NCI-H1105 (cell line): ENCODE measurements around the gene RALGDS.

ENCODE experiments used
- DNase-seq: peaks from one replicate; lab custom pipeline; 2025; lab: John Stamatoyannopoulos, UW

Gene RALGDS

DNA sequence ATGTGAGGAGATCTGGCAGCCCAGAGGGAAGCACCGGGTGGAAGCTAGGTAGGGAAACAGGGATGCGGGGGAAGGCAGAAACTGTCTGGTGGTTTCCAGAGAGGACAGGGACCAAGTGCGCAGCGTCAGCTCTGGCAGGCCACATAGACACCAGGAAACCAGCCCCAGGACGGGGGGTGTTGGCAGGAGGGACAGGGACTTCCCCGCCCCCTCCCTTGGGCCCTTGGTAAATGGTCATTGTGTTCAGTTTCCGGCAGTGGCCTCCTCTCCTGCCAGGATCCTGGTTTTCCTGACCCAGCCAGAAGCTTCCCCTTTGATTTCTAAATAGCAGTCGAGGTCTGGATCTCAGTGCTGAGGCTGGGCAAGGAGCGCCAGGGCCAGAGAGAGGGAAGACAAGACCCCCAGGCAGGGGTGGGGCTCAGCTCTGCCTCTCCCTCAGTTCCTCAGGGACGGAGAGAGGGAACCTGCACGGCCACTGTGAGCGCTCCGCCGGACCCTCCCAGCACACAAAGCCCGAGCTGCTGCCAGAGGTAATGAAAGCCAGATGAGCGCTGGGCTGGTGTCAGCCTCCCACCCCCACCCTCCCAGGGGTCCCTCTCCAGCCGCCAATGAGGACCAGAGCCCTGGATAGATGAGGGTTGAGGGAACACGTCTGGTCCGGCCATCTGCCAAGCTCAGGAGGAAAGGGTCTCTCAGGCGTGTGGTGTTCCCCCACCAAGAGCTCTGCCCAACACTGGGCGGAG lies 1.8 kb downstream of the RALGDS start:
- no peak for DNase-seq

DNA sequence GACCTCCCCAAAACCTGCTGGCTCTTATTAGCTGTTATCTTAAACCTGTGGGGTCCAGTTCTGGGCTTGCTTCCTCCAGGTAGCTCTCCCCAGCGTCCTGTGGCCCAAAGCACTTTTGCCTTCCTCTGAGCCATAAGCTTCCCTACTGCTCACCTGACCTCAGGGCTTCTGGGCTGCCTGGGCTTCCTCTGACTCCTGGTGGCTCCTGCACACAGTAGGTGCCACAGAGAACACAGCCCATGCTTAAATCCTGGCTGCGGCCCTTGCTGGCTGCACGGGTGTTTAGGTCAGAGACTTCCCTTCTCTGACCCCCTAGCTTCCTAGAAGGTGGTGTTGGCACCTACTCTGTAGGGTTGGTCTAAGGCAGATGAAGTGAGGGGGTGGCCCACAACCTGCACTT lies 2.5 kb downstream of the RALGDS start:
- no peak for DNase-seq

DNA sequence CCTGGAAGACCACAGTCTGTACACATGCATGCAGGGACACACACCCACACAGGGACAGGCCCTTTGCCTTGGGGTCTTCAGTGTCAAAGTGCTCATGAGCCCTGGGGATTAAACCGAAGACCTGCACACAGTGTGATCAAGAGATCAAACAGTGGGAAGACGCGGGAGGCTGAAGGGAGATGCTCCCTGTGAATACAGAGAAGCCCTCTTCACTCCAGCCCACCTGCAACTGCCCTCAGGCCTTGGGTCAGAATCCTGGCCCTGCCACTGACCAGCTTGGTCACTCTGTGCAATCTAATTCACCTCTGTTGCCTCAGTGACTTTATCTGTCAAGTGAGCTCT lies 2.9 kb downstream of the RALGDS start:
- no peak for DNase-seq

DNA sequence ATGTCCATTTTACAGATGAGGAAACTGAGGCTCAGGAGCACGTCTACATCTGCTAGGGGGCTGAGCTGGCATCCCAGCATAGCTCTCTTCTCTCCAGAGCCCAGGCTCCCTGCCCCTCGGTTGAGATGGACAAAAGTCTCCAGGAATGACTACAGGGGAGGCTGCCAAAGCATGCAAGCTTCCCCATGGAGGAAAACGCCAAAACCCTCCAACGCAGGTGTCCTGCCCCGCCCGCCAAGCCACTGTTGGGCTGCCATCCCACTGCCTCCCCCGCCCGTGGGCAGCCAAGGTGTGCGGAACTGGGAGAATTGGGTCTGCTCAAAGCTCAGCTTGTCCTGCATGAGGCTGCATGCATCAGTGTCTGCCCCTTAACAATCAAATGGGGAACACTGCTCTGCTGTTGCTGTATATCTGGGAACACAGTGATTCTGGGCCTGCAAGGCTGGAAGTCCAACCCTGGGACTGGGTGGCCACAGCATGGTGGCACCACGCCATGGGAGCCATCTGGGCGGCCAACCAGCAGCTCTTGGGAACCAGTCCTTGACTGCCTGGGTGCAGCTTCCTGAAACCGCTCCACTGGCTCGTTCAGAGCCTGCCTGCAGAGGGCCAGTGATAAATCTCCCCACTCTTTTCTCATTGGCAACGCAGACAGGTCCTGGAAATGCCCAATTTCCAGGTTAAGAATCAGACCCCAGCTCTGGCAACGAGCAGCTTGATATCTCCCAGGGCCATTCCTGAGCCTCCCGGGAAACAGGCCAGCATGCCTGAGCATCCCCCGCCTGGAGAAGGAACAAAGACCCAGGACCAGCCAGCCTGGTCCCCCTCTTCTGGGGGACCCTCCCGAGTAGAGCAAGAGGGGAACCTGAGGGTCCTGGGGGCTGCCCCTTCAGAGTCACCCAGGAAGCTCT lies 3.5 kb downstream of the RALGDS start:
- no peak for DNase-seq

DNA sequence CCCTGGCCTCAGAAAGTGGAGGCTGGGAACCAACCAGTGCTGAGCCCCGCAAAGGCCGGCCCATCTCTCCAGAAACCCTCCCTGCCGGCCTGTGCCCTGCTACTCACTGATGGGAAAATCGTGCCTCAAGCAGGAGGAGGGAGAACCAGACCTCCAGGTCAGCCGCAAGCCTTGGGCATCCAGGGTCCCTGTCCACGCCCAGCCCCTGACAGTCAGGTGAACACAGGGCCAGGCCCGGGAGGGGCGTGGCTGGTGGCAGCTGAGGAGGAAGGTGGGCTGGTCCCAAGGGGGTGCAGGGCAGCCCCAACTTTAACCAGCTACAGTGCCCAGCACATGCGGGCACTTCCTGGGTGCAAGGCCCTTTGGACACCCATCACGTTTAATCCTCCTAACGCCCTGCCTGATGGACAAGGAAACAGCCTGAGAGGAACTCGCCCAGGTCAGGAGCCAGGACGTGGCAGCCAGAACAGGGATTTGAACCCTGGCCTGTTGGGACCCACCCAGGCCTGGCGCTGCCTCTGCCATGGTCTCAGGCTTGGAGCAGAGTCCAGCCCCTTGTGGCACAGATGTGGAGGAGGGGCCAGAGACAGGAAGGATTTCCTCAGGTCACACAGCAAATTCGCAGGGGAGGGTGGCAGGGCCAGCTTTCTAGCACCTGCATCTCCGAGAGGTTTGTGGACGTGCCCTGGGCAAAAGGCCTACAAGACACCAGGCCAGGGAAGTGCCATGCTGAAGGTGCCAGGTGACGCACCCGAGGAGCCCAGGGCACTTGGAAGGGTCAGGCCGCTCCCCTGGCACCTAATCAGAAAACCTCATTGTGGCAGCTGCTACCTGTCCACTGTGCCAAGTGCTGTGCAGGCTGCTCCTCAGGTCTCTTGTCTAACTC lies 4.5 kb downstream of the RALGDS start:
- DNase-seq, result no peak

DNA sequence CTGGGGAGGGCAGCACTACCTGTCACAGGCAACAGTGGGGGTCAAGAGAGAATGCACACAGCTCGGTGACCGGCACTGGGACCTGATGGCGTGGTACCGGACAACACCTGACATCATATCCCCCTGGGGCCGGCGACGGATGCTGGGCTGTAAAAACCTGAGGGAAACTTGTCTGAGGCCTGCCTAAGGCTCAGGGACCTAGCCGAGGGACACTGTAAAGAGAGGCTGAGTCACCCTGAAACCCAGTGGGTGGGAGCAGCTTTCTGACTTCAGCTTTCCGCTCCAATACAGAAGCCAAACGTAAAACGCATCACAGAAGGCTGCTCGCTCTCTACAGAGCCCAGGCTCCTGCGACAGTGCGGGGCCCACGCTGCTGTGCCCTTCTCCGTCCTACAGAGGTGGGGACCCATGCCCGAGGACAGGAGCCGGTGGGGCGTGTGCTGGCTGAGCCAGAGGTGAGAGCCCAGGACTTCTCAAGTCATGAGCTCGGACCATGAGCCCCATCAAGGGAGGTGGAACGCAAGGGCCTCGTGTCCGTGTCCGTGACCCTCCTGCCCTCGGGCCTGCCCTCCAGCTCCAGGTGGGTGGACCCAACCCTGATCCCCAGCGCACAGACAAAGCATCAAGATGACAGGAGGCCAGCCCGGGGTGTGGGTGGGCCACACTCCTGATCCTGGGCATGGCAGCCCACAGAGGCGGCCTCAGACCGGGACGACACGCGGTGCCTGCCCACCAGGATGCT lies 5.3 kb downstream of the RALGDS start:
- no peak for DNase-seq

DNA sequence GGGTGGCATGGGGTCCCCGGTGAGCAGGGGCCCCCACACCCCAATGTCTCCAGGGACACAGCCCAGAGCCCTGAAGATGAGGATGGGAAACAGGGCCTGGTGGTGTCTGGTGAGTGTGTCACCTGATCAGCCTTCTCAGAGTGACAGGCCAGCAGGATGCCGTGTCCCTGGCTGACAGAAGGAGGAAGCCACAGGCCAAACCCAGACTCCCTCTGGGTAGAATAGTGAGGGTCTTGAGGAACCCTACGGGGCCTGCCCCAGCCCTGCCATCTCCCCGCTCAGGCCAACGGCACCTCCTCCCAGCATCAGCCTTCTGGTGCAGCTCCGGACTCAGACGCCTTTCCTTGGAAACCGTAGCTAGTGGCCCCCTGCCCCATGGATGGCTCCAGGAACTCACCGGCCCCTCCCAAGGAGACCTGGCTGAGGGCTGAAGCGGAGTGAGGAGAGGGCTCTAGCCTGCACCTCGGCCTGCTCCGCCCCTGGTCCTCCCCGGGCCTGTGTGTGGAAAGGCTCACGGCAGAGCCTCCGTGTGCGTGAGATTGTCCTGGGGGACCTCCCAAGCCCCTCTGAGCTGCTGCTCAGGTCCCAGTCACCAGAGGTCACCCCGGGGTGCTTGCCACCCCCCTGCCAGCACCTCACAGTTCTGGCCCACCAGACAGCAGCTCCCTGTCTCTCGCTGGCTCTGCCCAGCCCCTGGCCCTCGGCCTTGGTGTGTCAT lies 6.0 kb downstream of the RALGDS start:
- no peak for DNase-seq

DNA sequence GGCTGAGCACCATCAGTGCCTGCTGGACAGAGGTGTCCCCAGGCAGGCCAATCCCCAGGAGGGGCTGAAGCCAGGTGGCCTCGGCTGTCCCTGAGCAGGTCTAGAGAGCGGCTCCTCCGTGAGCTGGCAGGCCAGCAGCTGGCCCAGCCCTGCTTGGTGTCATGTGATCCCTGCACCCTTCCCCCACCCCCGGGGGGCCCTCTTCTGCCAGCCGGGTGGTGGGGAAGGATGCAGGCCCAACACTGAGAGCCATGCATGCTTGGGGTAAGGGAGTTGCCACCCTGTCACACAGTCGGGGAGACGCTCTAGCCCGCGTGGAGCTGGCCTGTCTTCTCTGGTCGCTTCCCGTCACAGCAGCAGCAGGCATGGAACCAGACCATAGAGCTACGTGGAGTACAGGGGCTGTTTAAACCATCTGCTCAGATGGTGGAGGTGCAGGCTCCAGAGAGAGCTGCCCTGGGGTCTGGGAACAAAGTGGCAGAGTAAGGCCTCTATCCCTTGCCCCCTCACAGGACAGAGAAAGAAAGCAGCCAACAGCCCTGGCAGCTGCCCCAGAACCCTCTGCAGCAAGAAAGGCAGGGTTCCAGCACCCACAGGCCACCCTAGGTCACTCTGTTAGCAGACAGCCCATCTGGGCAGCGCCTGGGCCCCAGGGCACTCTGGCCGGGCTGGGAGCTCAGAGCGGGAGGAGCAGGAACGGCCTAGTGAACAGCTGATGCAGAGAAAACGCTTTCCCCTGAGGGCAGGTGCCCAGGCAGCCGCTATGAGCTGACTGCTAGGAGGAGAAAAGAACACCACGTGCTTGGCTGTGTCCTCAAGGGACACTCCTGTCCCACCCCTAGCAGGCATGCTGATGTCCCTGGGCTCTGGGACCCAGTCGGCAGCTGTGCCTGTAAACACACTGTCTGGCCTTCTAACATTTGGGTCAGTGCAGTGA lies 6.8 kb downstream of the RALGDS start:
- DNase-seq, result no peak

DNA sequence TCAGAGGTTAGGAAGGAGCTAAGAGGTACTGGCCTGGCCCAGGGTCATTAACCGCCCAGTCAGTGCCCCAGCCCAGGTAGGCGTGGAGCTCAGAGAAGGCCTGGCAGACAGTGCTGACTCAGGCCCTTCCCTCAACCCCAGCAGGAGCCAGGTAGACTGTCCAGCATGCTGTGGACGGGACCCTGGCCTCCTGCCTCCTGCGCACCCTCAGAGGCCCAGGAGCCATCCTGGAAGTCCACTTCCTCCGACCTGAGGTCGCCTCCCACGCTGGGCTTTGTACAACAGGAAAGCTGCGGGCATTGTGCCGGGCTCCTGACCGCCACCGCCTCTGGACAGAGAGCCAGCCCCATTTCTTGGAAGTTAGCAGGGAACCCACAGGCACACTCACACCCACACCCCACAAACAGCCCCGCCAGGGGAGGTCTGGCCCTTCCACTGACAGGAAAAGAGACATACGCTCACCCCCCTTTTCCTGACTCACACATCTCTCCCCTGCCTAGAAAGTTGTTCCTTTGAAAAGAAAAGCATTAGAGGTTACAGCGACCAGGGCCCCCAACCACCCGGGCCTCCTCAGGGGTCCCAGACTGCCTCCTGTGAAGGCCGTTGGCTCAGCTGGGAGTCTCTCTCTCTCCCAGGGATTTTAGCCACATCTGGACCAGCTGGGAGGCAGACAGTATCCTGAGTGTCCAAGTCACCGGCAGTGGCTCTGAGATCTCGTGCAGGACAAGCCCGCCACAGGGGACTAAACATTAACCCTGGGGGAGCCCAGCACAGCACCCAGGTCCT lies 7.7 kb downstream of the RALGDS start:
- DNase-seq, result no peak

DNA sequence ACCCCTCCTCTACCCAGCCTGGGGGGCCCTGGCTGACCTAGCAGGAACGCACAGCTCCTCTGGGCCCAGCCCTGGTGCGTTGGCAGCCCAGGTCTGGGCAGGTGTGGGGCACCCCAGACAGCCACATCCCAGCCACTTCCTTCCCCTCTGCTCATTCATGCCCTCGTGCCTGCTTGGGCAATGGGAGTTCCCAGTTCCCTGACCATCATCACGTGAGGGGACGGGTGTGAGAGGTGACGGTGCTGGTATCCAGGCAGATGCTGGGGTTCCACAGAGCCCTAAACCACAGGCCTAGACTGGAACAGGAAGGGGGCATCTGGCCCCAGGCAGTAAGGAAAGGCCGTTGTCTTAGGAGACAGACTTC lies 8.4 kb downstream of the RALGDS start:
- no peak for DNase-seq

DNA sequence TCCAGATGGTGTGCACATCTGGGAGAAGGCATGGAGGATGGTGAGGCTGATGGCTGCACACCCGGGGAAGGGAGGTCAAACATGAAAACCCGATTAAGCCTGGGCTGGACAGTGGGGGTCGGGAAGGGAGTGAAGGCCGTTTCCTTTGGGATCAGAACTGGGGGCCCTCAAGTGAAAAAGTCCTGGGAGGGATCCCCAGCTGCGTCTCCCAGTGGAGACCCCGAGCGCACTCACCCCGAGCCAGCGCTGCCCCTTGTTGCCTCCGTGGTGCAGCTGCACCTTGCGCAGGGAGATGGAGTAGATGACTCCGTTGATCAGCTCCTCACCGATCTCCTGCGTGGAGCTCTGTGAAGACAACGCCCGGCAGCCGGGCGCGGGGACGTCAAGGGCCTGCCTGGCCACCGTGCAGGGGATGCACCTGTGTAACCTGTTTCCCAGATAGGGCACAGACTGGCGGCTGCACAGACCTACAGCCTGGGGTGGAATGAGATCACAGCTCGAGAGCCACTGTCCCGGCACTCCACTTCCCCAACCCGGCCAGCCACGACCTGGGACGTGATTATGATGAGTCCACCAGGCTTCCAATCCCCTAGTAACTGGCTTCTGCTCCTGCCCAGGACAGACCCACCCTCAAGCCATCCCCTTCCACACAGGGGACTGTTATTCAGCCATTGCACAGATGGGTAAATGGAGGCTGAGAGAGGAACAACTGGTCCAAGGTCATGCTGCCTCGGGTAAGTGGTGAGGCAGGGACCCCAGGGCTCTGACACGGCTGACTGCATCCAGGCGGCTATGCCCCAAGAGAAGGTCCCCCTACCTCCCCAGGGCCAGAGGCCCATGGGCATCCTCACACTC lies 9.0 kb downstream of the RALGDS start:
- DNase-seq, result no peak

DNA sequence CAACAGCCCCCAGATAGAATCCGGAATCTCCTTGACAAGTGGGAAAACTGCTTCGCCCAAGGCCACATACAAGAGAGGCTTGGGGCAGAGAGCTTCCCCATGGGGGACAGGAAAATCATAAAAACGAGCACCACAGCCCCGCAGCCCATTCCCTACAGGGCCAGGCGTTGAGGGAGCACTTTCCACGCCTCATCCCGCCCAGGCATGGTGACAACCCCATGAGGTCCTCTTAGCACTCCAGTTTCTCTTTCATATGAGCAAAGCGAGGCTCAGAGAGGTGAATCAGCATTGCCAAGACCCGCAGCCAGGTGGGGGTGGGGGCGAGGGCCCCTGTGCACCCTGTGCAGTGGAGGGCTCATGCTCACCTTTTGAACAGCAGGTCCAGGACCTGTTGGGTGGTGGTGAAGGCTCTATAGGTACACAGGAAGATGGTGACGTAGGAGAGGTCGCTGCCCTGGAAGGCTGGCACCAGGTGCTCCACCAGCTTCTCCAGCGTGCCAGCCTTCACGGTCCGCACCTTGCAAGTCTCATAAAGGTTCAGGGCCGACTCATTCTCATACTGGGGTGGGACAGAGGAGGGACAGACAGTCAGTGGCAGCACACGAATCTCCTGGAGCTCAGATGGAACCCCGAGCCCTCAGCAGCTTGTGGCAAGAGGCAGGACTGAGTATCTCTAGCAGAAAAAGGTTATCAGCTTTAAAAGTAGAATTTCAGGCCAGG lies 10.9 kb downstream of the RALGDS start:
- no peak for DNase-seq

DNA sequence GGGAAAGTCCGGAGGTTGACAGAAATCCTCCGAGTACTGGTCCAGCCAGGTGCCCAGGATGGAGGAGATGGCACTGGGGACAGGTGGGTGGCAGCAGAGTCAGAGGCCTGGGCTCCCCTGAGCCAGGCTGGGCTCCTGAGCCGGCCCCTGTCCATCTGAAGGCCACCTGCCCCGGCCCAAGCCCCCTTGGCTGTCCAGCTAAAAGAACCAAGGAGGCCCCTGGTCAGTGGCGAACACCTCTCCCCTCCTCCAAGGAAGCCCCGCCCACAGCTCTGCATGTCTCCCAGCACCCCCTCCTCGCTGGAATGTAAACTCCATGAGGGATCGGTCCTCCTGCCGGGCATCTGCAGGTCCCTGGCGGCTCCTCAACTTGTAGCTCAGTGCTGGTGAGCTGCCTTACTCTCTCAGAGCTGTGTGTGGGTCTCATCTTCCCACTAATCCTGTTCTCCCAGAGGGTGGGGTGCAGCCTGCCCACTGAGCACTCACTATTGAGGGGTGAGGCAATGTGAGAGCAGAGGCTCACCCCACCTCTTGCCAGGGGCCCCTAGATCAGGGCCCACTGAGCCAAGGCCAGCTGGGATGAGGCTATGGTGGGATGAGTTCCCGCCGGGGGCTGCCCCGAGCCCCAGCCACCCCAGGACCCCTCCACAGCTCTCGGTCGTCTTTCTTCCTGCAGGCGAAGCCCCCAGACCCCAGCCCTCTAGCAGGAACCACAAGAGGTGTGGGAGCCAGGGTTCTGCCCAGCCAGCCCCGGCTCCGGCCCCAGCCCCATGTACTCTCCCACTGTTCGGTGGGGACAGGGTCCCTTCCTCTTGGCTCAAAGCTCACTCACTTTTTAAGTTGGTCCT lies 12.0 kb downstream of the RALGDS start:
- DNase-seq, result no peak

DNA sequence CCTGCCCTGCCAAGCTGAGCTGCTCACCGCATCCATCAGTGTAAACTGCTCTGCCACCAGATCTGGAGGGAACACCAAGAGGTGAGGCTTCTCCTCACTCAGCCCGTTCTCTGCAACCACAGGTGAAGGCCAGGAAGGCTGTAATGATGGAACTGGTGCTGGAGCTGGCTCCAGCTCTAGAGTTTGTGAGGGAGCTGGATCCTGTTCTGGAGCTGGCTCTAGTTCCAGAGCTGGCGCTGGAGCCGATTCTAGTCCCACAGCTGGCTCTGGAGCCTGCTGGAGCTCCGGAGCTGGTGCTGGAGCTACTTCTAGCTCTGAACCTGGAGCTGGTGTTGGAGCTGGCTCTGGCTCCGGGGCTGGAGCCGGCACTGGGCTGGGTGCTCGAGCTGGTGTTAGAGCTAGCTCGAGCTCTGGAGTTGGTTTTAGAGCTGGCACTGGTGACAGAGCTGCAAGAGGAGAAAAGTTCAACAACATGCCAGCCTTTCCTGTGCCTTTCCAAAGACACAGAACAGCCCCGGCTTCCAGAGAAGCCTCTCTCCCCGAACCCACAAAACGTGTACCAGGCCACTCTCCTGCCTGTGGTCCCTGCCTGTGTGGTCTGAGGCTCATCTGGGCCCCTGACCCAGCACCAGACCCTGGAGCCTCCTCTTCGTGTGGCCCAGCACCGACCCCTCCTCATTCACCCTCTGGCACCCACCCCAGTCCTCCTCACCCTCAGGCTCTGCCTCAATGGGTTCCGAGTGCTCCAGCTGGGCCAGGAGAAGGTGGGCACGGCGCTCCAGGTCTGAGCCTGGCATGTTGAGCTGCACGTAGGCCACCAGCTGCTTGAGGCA lies 12.9 kb downstream of the RALGDS start:
- DNase-seq, result no peak

DNA sequence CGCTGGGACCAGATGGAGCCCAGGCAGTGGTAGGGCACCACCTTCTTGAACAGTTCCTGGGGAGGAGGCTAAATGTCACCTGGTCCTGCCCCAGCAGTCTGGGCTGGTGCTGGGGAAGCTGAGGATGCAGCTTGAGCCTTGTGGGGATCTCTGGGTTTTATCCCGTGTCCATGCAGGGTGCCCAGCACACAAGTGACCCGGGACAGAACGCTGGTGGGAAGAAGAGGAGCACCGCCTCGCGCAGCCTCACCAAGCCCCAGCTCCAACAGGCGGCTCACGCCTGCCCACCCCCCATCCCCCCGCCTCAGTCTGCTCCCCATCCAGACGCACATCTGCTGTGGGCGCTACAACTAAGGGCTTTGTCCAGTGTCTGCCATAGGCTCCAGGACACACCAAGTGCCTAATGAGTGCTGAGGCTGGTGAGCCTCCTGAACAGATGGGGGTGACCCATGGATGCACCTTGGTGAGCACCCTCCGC lies 13.8 kb downstream of the RALGDS start:
- no peak for DNase-seq
